Stimulated activated CD4-positive, alpha-beta T cell treated with anti-CD3 and anti-CD28 coated beads, Interleukin-15, amount 100 ng/mL, for 24 hours (primary cell): ENCODE measurements around the gene CD58.
"Not testable (repeated sequence)": the region's sequence is repeated elsewhere in the genome, so short reads cannot be mapped to it uniquely, and the experiment has no call there.

Source experiments
- DNase-seq: peaks from one replicate; pipeline ENCODE4 v3.0.0-alpha.2; 2020

The CD58 gene

GRCh38 chr1:116569776-116570357 is 959 bp downstream of the CD58 start:
- DNase-seq: peak; percentile 57

GRCh38 chr1:116569381-116569670 is 1.5 kb downstream of the CD58 start:
- no peak for DNase-seq

DNA sequence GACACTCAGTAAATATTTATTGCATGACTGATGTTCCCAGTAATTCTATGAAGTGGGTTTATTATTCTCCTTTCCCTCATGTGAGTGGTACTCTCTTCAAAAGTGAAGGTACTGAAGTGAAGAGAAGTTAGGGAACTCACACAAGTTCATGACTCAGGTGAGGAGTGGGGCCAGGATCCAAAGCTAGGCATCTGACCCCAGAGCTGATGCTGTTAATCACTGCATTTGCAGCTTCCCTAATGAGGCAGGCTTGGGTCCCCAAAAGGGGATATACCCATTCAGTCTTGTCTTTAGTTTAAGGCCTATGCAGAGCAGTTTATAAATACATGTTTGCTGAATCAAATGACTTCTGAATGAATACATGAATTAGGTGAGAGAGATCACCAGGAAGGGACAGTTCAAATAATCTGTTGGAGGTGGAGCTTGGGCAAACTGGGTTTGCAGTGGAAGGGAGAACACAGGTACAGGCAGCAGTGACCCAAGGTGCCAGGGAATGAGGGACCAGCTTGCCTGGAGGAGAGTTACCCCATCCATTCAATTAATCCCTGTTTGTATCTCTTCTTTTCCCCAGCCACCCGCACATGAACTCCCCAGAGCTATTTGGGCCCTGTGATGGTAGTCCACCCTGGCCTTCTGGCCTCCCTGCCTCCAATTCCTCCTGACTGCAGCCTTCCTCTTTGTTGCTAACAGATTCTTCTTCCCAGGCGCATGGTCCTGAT is 2.0 kb downstream of the CD58 start:
- DNase-seq: no peak

DNA sequence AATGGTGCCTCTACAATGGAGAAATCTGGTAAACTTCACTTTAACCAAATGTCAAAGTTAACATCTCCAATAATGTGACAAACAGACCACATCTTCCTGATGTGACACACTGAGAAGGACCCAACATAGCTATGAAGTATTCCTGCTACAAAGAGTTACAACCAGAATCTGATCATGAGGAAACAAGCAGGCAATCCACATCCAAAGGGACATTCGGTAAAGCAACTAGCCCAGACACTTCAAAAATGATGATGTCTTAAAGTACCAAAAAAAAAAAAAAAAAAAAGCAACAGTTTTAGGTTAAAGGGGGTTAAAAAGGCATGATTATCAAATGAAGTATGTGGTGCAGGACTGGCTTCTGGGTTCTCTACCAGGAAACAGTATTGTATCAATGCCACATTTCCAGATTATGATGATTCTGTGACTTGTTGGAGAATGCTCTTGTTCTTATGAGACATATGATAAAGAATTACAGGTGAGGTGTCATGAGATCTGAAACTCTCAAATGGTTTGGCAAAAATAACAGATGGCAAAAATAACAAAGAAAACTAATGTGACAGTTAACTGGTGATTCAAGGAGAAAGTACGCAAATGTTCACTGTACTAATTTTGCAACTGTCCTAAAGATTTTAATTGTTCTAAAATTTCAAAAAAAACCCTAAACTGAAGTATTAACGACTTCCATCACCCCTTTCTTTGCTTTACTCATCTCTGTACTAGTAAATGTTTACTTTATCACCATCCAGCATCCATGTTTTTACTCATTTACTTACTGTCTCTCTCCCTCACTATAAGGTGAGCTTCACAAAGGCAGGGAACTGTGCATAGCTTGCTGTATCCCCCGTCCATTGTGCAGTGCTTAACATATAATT is 2.8 kb downstream of the CD58 start:
- DNase-seq: no peak

DNA sequence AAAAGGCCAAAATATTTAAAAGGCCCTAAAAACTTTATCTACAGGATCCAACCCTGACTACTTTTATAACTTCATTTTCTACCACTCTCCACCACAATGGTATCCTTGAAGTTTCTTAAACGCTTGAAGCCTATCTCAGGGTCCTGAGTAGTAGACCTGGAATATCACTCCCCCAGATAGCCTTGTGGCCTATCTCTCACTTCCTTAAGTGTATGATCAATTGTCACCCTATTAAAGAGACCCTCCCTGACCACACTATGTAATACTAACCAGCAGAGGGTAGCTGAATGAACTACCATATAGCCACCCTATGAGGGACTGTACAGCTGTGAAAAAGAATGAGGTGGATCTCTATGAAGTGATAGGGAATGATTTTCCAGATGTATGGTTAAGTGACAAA is 5.6 kb downstream of the CD58 start:
- no peak for DNase-seq

DNA sequence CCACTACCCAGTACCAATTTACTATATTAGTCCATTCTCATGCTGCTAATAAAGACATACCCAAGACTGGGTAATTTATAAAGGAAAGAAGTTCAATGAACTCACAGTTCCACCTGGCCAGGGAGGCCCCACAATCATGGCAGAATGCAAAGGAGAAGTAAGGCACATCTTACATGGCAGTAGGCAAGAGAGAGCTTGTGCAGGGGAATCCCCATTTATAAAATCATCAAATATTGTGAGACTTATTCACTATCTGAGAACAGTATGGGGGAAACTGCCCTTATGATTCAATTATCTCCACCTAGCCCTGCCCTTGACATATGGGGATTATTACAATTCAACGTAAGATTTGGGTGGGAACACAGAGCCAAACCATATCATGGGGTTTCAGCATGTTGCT is 6.4 kb downstream of the CD58 start:
- no peak for DNase-seq

DNA sequence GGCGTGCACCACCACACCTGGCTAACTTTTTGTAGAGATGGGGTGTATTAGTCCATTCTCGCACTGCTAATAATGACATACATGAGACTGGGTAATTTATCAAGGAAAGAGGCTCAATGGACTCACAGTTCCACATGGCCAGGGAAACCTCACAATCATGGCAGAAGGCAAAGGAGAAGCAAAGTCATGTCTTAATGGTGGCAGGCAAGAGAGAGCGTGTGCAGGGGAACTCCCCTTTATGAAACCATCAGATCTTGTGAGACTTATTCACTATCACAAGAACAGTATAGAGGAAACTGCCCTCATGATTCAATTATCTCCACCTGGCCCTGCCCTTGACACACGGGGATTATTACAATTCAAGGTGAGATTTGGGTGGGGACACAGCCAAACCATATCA is 8.4 kb downstream of the CD58 start:
- DNase-seq: not testable (repeated sequence)

GRCh38 chr1:116561563-116561962 is 9.3 kb downstream of the CD58 start:
- no peak for DNase-seq

DNA sequence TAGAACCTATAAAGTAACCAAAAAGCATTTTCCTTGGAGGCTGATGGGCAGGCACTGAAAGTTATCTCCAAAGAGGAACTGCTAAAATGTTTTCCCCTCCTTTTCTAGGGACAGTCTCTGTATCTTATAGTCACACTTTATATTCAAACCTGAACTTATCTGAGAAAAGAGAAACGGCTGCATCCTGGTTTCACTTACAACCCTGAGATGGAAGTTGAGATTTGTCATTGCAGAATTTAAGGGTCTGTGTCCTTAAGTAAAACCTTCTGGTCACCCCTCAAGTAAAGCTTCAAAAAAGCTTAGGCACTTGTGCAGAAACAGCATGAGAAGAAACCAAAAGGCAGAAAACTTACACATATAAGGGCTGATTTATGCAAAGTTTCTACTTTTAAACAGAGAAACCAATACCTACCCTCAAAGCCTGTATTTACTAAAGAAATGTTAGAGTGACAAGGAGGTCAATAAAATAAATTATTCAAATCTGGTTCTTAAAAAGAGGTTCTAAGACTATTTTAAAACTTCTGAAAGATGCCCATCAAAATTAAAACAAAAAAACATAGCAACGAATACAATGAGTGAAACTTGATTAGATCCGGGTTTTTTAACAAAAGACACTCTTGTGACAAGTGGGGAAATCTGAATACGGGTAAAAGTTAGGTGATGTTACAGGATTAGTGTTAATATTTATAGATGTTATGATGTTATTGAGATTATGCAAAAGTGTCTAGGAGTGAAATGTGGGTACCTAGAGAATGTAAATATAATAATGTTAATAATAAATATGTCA is 9.9 kb downstream of the CD58 start:
- DNase-seq: no peak

GRCh38 chr1:116559304-116559761 is 11.5 kb downstream of the CD58 start:
- no peak for DNase-seq

GRCh38 chr1:116558571-116558970 is 12.3 kb downstream of the CD58 start:
- no peak for DNase-seq

DNA sequence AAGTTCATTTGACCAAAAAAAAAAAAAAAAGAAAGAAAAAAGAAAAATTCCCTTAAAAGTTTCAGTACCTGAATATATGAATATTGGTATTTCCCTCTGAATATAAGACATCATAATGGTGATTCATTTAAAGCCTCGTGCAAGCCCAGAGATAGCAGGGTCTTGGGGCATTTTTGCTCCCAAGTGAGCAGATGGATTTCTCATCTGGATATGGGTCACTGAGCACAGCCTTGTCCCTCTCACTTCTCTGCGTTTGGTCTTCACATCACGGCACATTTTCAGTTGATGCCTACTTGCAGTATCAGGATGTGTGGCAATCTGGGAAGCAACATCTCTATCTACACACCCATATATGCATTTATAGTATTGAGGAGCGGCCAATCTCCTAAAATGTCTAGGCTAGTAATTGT is 12.7 kb downstream of the CD58 start:
- no peak for DNase-seq

GRCh38 chr1:116557323-116557878 is 13.4 kb downstream of the CD58 start:
- DNase-seq: no peak

DNA sequence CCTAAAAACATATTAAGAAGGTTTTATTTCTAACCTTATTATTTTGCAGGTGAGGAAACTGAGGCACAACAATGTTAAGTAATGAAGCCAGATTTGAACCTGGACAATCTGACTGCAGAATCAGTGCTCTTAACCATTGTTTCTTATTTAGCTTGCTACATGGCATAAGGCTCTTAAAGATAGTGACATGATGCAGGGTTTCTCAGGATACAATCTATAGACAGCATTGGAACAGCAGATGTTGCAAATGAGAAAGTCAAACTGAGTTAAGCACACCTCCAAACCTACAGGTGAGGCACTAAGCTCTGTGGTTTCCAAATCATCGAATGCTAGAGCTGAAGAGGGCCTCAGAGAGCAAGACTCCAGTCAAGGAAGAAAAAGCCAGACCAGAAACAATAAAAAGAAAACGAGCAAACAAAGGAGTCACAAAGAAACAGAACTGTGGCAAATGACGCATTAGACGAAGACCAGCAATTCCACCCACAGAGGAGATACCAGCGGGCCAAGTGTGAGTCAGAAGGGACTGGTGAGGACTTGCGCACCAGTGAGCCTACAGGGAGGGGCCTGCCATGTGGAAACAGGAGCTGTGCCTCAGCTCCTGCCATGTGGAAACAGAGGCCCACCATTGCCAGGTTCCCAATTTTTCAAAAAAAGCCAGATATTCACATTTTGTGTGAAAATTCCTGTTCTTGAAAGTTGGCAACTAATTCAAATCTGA is 14.4 kb downstream of the CD58 start:
- peak; percentile 86 for DNase-seq

GRCh38 chr1:116554924-116555323 is 15.9 kb downstream of the CD58 start:
- DNase-seq: no peak

- DNase-seq: no peak
Measured at GRCh38 chr1:116553386-116554115, 17.3 kb downstream of the CD58 start.

DNA sequence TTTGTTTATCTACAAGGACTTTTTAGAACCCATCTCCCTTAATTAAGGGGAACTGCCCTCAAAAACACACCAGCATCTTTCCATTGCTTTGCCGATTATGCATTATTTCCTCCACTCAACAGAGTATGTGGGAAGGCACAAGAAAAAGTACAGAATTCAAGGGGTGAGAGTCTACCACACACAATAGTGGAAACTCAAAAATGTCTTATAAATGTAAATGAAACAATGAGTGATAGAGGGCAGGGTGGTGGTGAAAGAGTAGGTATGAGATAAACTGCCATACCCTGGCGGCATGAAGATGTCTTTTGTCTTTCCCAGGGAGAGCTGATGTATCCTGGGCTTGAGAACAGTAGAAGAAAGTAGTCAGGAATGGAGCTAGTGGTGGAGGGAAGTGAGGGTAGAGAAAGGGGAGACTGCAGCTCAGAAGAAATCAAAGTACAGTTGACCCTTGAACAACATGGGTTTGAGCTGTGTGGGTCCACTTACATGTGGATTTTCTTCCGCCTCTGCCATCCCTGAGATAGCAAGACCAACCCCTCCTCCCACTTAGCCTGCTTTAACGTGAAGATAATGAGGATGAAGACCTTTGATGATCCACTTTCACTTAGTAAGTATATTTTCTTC is 24.4 kb downstream of the CD58 start:
- DNase-seq: no peak

GRCh38 chr1:116545359-116545705 is 25.5 kb downstream of the CD58 start:
- DNase-seq: no peak

DNA sequence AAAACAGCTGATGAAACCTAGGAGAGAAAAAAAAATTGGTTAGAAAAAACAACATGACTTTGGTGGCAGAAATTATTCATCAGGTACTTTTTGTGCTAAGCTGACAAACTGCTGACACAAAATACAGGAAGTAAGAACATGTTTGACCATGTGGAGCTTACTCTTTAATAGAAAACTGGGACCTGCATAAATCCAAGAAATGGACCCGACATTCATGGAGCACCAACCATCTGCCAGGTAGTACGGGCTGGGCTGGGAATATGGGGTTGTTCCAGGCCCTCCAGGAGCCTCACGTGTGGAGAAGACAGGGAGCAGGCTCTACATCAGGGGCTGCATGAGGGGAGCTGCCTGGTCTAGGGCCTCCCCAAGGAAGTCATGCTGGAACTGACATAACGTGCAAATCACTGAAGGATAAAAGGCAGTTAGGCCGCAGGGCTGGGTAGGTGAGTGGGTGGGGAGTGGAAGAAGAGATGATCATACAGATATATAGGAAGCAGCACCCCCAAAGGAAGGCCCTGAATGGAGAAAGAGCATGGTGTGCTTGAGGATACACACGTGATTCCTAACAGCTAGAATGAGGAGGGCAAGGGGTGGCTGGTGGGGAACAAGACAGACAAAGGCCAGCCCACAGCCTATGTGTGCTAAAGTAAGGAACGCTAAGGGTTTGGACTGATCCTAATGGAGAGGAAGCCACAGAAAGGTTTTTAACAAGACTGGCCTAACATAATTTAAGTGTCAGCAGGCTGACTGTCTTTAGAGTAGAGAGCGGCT is 26.1 kb downstream of the CD58 start:
- peak; percentile 39 for DNase-seq

DNA sequence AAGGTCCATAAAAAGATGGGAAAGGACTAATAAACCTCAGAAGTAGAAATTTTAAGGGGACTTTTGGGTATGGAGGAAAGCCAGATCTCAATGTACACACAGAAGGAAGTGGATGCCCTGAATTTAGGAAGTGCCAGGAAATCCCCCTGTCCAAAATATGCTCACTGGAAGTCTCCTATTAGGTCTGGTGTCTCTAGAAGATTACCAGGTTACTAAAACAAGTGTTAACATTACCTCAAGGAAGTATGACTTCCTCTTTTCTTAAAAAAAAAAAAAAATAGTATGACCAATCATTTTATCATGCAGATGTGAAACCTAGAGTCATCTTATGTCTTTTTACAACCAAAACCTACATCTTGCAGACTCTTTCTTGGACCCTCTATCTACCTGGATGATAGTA is 30.7 kb downstream of the CD58 start:
- DNase-seq: no peak
